GM12892 (cell line): ENCODE measurements around the gene ANKRD9.

Experiments
- DNase-seq: peaks from one replicate; pipeline ENCODE4 v3.0.0; 2011; ENCODE audit not compliant: insufficient read length
- FAIRE-seq: peaks from 2 replicates; lab custom pipeline; 2011; peaks lifted over from hg19 to GRCh38; lab: Jason Lieb, UNC
- POLR2A ChIP-seq: IDR thresholded peaks from 2 replicates; pipeline ENCODE4 v1.6.1; 2011; ENCODE audit warnings: low read depth, low read length, control low read depth
- POLR2AphosphoS5 ChIP-seq: IDR thresholded peaks from 2 replicates; pipeline ENCODE4 v1.6.1; 2011; ENCODE audit warnings: low read depth, low read length, control low read depth
- TAF1 ChIP-seq: IDR thresholded peaks from 2 replicates; pipeline ENCODE4 v1.6.1; 2011; ENCODE audit warnings: low read depth, mild to moderate bottlenecking, control low read depth, low read length, borderline replicate concordance

The ANKRD9 gene

GRCh38 chr14:102507081-102507856 is 2.3 kb downstream of the ANKRD9 start:
- FAIRE-seq: no peak

DNA sequence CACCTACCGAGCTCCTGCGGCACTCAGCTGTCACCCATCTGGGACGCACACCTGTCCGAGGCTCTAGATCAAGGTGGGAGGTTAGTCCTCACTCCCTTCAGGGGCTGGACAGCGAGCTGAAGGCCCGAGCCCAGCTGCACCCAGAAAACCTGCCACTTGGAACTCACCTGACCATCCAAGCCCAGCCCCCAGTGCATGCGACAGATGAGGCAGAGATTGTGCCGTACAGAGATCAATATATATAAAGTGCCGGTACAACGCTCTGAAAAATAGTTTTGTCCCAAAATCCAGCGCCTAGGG is 3.0 kb downstream of the ANKRD9 start:
- FAIRE-seq (no peak), DNase-seq (no peak)
- TF ChIP-seq POLR2AphosphoS5 (no peak), POLR2A (no peak), TAF1 (no peak)

More at GRCh38 chr14:102507081-102507856, 2.3 kb downstream of the ANKRD9 start:
- DNase-seq: no peak
- TF ChIP-seq POLR2A: no peak
- TF ChIP-seq POLR2AphosphoS5: no peak
- TF ChIP-seq TAF1: no peak

GRCh38 chr14:102505775-102506625 is 3.6 kb downstream of the ANKRD9 start:
- FAIRE-seq: no peak
- TF ChIP-seq POLR2A (no peak), POLR2AphosphoS5 (no peak), TAF1 (no peak)
- DNase-seq: no peak

DNA sequence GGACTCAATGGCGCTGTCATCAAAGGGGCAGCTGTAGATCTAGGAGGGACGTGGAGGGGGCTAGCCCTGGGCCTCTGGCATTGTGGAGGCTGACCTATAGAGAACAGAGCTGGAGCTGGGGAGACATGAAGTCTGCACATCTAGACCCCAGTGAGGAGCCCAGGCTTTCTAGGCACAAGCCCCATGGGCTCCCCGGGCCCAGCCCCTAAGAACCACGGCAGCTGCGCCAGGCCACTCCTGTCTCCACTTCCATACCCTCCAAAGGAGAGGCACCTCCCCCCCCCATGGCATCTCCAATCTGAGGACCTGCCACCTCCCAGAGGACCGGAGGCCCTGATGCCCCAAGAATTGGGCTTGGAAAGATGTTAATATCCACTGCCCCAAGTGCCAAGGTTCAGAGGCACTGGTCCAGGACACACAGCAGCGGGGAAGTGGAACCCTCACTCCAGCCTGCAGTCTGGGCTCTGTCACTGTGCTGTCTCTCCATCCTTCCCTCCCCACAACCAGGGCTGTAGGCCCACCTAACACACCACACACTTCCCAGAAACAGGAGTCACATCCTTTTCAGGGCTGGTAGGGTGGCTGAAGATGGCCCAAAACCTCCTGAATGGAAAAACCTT is 4.5 kb downstream of the ANKRD9 start:
- DNase-seq: no peak
- no peak for FAIRE-seq
- TF ChIP-seq TAF1 (no peak), POLR2AphosphoS5 (no peak), POLR2A (no peak)

GRCh38 chr14:102504328-102504999 is 5.1 kb downstream of the ANKRD9 start:
- no peak for FAIRE-seq

DNA sequence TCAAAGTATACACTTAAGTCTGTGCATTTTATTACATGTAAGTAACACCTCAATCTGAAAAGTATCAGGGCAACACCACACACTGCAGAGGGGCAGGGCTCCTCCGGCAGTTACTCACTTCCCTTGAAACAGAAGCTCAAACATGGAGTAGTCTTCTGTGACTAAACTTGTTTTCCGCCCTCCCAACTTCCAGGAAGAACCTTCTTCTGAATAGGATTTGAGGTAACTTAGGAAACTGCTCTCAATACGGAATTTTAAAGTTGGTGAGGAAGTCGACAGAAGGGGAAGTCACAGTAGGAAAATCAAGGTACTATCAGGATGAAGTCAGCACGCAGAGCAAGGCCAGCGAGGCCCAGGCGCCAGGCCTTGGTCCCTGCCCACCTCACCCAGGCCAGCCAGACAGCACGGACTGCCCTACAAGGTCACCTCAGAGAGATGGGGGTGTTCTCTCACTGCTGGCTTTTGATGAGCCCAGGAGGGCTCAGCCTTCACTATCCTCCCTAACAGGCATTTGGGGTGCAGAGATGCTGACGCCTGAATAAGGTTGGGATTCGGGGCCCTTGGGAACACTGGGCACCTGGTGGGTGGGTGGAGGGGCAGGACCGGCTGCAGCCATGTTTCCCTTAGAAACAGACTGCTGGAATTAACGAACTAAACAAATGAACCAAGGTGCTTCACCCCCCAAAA is 5.8 kb downstream of the ANKRD9 start:
- TF ChIP-seq POLR2A (no peak), POLR2AphosphoS5 (no peak), TAF1 (no peak)
- DNase-seq (no peak), FAIRE-seq (no peak)

More at GRCh38 chr14:102504328-102504999, 5.1 kb downstream of the ANKRD9 start:
- DNase-seq: no peak
- TF ChIP-seq TAF1 (no peak), POLR2AphosphoS5 (no peak), POLR2A (no peak)

- TF ChIP-seq POLR2AphosphoS5 (no peak), TAF1 (no peak), POLR2A (no peak)
- DNase-seq: no peak
- FAIRE-seq: no peak
Measured at GRCh38 chr14:102502571-102502970, 7.0 kb downstream of the ANKRD9 start.

DNA sequence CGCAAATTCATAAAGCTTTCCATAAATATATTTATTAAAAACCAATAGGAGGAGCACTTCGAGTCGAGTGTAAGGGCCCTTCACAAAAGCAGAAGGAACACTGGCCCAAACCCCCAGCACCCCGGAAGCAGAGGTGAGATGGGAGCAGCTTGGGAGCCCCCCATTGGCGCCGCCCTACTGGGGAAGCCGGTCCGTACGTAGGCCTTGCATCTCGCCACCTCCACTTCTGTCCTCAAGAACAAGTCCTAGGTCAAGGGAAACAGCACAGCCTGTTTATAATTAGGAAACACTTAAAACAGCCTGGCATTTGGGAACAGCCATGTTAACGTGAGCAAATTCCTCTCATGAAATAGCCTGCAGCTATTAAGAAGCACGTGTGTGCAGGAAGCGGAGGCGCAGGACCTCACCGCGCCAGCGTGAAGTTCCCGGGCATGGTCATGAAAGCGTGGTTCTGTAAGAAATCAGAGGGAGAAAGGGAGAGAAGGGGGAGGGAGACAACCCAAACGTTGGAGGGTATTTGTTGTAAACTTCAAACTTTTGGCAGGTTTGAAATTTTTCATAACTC is 7.7 kb downstream of the ANKRD9 start:
- FAIRE-seq (no peak), DNase-seq (no peak)
- TF ChIP-seq TAF1: no peak
- TF ChIP-seq POLR2AphosphoS5: no peak
- no peak for TF ChIP-seq POLR2A

GRCh38 chr14:102500713-102501112 is 8.9 kb downstream of the ANKRD9 start:
- DNase-seq: no peak
- no peak for FAIRE-seq
- no peak for TF ChIP-seq POLR2AphosphoS5
- TF ChIP-seq TAF1: no peak
- no peak for TF ChIP-seq POLR2A

DNA sequence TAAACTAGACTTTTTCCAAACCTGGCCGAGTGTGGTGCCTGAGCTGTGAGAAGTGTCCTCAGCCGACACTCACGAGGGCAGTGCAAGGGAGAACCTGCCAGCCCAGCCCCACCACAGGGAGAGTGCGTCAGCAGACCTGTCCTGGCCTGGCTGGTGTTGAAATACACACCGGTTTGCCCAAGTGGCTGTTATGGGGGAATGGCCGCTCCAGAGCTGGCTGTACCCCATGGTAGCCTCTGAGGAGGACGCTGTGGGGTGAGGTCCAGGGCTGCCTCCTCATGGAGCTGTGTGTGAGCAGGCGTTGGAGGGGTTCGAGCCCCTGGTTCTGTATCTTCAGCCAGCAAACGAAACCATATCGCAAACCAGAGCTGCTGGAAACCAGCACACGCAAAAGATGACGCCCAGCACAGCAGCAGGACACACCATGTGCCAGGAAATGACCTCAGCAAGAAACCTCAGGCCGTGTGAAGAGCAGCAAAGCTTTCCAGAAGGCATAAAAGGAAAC is 9.4 kb downstream of the ANKRD9 start:
- FAIRE-seq: no peak
- TF ChIP-seq POLR2AphosphoS5 (no peak), POLR2A (no peak), TAF1 (no peak)
- no peak for DNase-seq
